Activated CD8-positive, alpha-beta memory T cell treated with anti-CD3 and anti-CD28 coated beads, Interleukin-2, amount 50 U/mL, for 4 hours (primary cell): Measurements from ENCODE around the gene ARHGEF17.
"Not testable (repeated sequence)": the region's sequence is repeated elsewhere in the genome, so short reads cannot be mapped to it uniquely, and the experiment has no call there.

ENCODE experiments used
- DNase-seq: peaks from one replicate; pipeline ENCODE4 v3.0.0-alpha.2; 2020

Gene ARHGEF17, protein sequence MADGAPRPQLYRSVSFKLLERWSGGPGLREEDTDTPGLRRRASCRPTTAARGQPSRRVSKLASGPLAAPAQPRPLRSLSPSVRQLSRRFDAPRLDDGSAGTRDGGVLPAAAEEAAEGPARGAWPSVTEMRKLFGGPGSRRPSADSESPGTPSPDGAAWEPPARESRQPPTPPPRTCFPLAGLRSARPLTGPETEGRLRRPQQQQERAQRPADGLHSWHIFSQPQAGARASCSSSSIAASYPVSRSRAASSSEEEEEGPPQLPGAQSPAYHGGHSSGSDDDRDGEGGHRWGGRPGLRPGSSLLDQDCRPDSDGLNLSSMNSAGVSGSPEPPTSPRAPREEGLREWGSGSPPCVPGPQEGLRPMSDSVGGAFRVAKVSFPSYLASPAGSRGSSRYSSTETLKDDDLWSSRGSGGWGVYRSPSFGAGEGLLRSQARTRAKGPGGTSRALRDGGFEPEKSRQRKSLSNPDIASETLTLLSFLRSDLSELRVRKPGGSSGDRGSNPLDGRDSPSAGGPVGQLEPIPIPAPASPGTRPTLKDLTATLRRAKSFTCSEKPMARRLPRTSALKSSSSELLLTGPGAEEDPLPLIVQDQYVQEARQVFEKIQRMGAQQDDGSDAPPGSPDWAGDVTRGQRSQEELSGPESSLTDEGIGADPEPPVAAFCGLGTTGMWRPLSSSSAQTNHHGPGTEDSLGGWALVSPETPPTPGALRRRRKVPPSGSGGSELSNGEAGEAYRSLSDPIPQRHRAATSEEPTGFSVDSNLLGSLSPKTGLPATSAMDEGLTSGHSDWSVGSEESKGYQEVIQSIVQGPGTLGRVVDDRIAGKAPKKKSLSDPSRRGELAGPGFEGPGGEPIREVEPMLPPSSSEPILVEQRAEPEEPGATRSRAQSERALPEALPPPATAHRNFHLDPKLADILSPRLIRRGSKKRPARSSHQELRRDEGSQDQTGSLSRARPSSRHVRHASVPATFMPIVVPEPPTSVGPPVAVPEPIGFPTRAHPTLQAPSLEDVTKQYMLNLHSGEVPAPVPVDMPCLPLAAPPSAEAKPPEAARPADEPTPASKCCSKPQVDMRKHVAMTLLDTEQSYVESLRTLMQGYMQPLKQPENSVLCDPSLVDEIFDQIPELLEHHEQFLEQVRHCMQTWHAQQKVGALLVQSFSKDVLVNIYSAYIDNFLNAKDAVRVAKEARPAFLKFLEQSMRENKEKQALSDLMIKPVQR (N-terminal part only)

GRCh38 chr11:73308003-73308960 is at the start of gene ARHGEF17:
Gene ARHGEF17, plus strand, starts transcription at chr11:73308276. Its CDS starts 363 bp downstream, at chr11:73308639.
- DNase-seq, result peak; percentile 47

DNA sequence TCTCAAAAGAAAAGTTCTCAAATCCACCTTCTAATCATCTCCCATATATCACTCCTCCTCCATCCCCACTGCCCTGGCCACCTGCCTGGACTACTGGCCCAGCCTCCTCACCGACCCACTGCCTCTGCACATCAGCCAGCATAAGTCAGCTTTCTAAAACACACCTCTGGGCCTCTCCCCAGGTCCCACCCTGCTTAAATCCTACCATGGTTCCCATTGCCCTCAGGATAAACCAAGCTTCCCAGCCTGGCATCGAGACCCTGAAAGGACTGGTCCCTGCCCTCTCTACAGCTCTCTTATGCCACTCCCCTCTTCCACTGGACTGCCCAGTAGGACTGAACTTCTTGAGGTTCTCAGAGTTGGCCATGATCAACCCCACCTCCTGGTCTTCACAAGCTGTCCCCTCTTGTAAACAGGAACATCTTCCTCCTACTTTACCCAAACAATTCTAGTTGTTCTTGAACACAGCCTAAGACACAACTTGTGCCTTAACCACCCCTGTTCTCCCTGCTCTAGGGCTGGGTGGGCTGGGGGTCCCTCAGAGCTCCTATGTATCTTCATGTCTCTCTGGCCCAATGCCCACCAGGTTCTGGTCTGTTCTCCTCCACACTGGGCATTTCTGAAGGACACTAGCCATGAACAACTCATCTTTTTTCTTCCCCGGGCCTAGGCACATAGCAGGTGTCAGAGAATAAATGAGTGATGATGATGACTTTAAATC is 48.5 kb upstream of the ARHGEF17 start:
- DNase-seq, result no peak

- no peak for DNase-seq
Observed at GRCh38 chr11:73260127-73260457, 48.0 kb upstream of the ARHGEF17 start.

- no peak for DNase-seq
Observed at GRCh38 chr11:73262851-73263495, 45.1 kb upstream of the ARHGEF17 start.

DNA sequence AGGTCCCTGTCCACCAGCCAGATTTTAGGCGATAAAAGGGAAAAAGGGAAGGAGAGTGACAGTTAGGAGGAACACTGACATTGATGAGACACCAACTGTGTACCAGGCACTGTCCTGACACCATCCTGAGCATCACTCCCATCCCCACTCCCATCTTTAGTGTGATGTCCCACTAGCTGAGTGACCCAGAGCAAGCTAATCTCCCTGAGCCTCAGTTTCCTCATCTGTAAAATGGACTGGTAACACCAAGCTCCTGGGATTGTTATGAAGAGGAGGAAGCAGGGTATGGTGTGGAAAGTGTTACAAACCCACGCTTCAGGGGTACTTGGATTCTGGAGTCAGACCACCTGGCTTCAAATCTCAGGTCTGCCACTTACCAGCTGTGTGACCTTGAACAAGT is 44.4 kb upstream of the ARHGEF17 start:
- no peak for DNase-seq

DNA sequence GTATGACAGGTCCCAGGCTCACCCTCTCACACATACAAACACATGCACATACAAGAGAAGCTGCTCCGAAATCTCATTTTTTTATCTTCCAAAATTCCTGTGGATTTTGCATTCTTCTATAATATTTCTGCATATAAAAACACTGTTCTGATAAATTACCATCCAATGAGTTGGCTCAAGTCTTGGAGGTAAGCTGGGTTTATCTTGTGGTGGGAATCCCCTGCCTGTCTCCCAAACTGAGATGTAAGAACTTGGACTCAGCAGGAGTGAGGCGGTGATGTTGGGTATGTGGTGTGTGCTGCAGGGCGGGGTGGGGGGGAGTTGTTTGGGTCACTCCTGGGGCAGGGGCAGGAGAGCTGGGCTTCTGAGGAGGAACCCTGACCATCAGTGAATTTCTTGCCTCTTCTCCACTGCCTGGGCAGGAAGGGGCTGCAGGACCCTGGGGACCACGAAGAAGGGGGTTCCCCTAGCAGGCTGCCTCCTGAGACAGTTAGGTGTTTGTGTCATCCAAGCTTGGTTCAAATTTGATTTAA is 42.7 kb upstream of the ARHGEF17 start:
- DNase-seq, result no peak

DNA sequence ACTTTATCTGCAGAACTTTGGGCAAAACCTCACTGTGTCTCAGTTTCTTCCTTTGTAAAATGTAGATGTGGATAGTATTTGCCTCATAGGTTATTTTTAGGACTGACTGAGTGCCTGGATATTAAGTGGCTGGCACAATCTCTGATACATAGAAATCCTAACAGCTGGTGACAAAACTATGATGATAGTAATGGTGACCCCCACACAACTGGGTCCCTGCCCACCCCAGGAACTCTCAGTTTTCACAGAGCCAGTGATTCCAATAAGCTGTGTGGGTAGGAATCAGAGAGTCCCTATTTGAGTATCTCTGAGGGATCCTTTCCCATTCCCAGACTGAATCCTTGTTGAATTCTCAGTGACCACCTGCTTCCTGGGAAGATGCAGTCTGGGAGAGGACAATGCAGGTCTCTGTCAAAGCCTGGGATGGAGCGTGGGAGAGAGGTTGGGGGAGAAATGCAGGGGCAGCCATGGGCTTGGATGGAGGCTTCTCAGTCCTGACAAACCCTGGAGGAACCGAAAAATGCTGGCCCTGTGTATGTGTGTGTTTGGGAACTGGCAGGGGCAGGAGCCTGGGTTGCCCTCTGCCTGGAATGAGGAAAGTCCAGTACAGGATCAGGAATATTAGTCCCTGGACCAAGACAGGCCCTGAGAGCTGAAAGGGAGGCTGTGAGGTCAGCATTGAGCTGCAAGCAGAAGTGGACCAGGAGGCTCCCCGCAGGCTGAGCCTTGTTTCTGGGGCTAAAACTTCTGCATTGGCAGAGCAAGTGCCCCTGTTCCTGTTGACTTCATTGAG is 42.0 kb upstream of the ARHGEF17 start:
- DNase-seq, result no peak

DNA sequence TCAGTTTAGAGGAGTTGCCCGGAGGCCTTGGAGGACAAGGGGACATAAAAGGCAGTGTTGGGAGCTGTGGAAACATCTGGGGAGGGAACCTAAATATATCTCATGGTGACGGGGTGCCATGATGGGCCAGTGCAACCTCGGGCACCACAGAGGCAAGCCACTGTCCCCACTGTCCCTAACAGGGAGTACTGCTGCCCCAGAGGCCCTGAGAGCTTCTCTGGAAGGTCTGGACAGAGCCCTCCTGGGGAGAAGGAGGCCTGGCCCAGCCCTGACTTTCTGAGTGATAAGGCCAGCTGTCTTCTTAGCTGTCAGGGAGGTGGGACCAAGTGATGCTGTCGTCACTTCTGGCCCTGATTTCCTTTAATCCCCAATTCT is 41.4 kb upstream of the ARHGEF17 start:
- DNase-seq, result no peak

DNA sequence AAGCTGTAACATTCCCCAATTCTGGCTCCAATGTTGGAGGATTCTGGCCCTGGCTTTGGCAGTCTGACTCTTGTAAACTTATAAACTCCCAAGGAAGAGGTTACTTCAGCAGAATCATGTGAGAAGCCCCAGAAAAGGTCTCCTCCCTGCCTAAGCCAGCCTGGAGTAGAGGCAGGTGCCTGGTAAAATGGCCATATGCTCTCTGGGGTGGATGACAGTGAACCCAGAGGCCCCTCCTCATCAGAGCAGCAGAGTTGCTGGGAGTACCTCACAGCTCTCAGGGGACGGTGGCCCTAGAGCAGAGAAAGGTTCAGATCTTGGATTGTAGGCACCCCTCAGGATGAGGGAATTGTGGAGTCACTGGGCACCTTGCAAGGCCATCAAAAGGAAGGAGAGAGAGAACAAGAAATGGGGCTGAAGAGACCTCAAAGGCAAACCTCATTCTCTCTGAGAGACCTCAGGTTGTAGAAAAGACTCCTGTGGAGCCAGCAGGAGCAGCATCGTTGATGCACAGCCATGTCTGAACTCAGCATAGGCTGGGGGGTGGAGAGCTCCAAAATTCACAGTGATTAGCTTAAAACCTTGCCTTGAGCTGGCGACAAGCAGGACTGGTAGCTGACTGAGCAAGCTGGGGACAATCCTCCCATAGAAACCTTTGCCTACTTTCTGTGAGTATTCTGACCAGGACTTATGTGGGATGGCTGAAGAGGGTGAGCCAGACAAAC is 40.8 kb upstream of the ARHGEF17 start:
- DNase-seq, result no peak

DNA sequence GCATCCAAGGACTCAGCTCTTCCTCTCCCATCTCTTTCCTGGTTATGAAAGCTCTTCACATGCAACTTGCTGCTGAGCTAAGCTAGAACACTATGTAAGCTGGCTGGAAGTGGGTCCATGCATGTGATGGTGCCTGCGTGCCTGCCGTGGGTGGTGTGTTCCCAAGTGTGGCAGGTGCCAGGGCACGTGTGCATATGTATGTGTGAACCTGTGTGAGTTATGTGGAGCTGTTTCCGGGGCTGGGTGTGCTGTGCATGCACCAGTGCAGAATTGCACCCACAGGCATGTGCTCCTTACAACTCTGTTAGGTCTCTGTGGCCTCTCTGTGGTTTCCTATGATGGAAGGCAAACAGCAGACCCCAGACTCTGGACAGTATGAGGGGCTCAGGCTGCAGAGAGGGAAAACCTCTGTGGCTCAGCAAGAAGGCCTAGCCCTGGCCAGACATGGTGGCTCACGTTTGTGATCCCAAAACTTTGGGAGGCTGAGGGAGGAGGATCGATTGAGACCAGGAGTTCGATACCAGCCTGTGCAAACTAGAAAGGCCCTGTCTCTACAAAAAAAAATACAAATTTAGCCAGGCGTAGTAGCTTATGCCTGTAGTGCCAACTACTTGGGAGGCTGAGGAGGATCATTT is 40.1 kb upstream of the ARHGEF17 start:
- DNase-seq, result no peak

DNA sequence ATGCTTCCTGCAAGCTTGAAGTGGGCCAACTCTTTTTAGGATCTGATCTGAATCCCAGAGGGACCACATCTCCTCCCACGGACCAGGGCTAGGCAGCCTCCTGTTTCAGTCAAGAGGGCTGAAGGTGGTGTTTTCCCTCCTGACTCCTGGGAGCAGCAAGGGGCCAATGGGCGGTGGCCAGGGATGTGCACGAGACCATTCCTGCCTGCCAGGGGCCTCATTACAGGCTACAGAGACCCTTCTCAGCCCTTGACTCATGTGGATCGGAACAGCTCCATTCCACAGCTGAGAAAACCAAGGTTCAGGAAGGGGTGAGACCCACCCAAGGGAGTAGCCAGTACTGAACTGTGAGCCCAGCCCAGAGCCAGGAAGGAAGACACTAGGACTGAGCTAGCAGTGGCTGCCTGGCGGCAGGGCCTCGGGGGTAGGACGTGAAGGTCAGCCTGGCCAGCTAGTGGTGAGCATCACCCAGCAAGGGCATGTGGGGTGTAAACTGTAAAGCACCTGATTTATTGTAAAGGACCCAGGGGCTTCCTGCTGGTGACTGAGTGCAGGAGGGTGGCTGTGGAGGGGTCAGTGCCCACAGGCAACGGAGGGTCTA is 39.3 kb upstream of the ARHGEF17 start:
- no peak for DNase-seq

- no peak for DNase-seq
Observed at GRCh38 chr11:73269459-73270015, 38.5 kb upstream of the ARHGEF17 start.

GRCh38 chr11:73270016-73270854 is 37.8 kb upstream of the ARHGEF17 start:
- no peak for DNase-seq

DNA sequence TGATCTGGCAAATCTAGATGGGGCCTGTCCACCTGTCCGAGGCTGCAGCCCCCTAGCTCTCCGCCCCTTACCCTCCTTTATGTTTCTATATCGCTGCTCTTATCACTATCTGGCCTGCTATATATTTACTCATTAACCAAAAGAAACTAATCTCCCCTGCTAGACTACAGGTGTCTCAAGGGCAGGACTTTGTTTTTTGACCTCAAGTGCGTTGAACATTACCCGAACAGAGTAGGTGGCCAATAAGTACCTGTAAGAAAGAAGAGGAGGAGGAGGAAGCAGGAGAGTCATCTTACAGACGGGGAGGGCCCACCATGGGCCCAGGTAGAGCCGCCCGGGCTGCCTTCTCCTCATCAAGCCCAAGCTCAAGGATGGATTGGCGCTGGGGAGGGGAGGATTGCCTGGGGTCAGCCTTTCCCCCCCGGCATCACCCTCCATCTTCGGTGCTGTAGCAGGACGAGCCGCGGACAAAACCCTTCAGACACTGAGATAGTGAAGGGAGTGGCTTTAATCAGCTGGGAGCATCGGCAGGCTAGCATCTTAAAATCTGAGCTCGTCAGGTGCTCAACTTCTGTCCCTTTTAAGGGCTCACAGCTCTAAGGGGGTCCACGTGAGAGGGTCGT is 37.1 kb upstream of the ARHGEF17 start:
- DNase-seq, result no peak

DNA sequence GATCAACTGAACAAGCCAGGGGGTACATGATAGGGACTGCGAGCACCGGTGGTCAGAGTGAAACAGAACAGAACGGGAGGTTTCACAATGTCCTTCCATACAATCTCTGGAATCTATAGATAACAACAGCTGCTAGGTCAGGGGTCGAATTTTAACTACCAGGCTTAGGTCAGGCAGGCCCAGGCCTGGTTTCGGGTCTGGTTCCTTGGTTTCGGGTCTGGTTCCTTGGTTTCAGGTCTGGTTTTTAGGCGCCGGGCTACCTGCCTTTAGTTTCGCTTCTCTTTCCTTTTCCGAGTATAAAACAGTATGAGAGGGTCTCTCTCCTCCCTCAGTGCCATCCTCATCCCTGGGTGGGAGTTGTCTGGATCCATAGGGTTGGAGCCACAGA is 36.6 kb upstream of the ARHGEF17 start:
- not testable (repeated sequence) for DNase-seq

DNA sequence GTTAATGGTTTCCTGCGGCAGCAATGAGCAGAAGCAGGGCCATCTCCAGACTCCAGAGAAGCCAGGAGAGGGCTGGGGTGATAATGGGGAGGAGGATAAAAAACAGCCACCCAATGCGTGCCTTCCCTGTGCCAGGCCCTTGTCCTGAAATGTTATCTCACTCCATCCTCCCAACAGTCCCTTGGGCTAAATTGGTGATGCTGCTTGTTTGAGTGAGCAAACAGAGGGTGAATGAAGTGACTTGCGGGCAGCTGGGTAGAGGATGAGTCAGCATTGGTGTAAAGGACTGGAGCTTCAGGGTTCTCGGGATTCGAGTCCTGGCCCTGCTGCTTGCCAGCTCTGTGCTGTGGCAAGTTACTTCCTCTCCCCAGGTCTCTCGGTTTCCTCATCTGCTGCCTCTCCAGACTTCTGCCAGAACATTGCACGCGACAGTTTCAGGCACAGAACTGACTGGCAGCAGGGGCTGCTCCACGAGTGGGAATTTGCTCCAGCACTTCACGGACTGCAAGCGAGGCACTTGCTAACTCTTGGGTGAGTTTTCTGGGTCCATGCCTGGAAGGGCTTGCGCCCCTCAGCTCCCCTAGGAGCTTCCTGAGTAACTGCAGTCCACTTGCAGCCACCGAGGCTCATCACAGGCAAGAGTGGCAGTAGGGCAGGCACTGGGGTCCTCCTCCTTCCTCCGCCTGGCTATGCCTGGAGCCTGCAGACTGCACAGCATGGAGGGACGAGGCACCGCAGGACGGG is 36.0 kb upstream of the ARHGEF17 start, which contains the start of gene P2RY6:
Gene P2RY6, plus strand, starts transcription at position 403 of the 744 bp plus-strand sequence. CDS start 24,181 bp downstream, outside the sequence.
- DNase-seq, result no peak
